ENCODE data around the gene SAMHD1.
"Not testable (repeated sequence)": the region's sequence is repeated elsewhere in the genome, so short reads cannot be mapped to it uniquely, and the experiment has no call there.

The SAMHD1 gene

DNA sequence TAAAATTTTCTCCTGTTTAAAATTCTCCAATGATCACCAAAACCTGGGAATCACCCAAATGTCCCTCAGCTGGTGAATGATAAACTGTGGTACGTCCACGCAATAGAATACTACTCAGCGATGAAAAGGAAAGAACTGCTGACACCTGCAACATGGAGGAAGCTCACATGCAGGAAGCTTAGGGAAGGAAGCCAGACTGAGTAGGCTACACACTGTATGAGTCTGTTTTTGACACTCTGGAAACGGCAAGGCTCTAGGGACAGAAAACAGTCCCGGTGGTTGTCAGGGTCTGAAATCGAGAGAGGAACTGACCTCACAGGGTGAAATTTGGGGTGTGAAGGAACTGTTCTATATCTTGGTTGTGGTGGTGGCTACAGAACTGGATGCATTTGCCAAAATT is 100.7 kb downstream of the SAMHD1 start:
- no peak for DNase-seq

DNA sequence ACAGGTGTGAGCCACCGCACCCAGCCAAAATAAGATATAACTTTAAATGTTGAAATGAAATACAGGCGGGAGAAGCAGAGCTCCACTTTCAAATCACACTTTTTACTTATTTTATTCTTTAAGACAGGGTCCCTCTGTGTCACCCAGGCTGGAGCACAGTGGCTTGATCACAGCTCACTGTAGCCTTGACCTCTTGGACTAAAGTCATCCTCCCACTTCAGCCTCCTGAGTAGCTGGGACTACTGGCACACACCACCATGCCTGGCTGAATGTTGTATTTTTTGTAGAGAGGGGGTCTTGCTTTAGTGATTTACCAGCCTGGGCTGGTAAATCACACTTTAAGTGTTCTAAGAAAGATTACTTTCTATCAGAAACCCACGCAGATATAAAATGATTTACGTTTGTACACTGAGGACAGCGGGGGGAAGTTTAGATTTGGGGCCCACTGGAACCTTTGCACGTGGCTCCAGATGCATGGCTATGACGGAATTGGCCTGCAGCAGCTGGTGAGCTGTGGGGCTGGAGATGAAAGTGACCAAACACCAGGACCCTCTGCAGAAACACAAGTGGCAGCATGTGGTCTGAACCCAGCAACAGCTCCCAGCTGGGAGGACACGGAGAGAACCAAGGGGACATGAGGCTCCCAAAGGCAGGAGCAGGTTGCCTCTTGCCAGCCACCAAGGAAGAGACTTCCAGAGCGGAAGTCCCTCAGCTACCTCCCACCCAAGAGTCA is 102.0 kb downstream of the SAMHD1 start:
- no peak for DNase-seq

DNA sequence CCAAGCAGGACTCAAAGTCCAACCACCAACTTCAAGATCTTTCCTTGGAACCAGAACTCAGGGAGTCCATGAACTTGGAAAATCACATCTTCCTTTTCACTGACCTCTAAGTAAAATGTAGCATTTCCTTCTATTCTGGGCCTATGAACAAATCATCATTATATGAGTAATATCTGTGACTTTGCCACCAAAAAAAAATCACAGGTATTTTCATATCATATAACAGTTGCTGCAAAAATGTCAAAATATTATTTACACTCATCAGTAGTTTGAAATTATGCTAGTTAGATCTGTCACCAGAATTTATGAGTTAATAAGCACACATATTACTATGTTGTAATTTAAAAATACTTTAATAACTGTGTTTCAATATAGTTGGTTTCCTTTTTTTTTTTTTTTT is 102.8 kb downstream of the SAMHD1 start:
- DNase-seq: no peak

DNA sequence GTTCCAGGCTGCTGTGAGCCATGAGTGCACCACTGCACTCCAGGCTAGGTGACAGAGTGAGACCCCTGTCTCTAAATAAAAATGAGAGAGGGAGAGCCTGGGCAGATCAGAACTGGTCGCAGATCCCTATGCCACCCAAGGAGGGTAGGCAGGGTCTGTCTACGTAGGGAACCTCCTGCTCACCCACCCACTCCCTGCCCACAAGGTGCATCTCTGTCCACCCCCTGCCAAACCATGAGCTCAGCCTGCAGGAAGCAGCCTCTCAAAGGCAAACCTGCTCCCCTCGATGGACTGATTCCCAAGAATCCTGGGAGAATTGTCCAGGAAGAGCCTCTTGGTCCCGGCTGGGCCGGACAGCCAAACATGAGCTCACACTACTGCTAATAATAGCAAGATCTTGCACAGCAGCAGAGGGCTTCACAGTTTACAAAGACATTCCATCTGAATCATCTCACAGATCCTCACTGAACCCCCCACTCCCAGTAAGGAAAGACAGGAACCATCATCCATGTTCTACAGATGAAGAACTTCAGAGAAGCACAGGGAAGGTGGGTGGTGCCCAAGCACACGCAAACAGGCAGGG is 103.3 kb downstream of the SAMHD1 start:
- no peak for DNase-seq

DNA sequence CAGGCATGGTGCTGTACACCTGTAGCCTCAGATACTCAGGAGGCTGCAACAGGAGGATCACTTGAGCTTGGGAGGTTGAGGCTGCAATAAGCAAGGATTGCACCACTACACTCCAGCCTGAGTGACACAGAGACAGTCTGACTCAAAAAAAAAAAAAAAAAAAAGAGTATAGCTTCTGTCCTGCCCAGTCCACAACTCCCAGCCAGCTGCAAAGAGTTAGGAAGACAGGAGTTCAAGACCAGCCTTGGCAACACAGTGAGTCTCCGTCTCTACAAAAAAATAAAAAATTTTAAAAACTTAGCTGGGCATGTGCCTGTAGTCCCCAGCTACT is 103.8 kb downstream of the SAMHD1 start:
- no peak for DNase-seq

DNA sequence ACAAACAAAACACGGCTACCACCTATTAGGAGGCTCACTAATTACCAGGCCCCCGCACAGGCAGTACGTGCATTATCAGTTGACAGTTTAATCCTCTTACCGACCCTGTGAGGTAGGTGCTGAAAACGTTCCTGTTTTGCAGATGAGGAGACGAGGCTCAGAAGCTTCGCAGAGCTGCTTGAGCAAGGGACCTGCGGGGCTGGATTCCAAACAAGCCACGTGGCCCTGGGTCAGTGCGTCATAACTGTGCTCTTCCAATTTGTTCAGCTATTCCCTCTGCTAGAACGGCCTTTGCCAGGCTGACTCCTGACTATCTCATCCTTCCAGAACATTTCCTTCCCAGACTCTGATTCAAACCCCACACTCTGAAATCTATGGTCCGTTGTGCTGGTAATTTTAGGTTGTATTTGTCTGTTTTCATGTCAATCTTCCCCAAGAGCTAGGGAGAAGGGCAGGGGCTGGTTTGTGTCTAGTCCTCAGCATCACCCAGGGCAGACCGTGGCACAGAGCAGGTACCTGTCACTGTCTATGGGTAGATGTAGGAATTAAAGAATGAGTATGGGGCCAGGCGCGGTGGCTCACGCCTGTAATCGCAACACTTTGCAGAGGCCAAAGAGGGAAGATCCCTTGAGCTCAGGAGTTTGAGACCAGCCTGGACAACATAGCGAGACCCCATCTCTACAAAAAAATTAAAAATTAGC is 104.3 kb downstream of the SAMHD1 start:
- no peak for DNase-seq

DNA sequence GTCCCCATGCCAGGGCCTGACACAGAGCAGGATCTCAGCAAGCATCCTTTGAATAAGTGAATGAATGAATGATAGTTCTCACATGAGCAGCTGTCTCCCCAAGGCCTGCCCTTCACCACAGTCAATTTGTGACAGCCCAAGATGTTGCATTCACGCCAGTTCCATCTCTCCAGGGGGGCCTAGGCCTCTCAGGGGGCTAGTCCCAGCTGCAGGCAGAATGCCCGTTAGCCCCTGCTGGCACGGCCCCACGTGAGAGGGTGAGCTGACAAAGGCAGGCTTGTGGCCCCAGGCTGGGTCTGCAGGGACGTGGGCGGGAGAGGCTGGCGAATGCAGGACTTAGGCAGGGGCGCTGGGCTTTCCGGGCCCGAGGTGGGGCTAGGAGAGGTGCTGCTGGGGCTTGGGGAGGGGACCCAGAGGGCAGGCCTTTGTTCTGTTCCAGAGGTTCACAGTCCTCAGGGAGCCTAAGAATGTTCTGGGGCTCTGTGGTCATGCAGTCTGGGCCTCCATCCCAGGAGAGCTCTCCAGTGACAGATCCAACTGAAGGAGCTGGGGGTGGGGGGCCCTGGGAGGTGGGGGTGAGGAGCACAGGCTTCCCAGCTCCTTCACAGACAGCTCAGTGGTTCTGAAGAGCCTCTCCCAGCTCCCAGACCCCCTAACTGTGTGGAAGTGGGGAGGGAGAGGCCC is 106.1 kb downstream of the SAMHD1 start:
- DNase-seq: no peak

DNA sequence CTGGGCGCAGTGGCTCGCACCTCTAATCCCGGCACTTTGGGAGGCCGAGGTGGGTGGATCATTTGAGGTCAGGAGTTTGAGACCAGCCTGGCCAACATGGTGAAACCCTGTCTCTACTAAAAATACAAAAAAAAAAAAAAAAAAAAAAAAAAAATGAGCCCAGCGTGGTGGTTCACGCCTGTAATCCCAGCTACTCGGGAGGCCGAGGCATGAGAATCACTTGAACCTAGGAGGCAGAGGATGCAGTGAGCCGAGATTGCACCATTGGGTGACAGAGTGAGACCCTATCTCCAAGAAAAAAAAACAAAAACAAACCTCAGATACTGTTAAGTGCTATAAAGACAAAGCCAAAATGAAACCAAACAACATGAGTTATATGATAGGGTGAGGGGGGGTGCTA is 110.5 kb downstream of the SAMHD1 start:
- not testable (repeated sequence) for DNase-seq
